GM19463 (cell line): ENCODE measurements around the gene ATG13.

Experiments
- ATAC-seq: cut with Tn5 transposase; IDR thresholded peaks from one replicate; pipeline ENCODE4 v1.9.1; 2021; ENCODE audit warnings: mild to moderate bottlenecking, moderate library complexity; ENCODE audit not compliant: unreplicated experiment

ATG13 gene

GRCh38 chr11:46604796-46605195, 12.6 kb upstream of the ATG13 start:
- no peak for ATAC-seq

- no peak for ATAC-seq
Measured at GRCh38 chr11:46607516-46607915, 9.8 kb upstream of the ATG13 start.

GRCh38 chr11:46609386-46609785, 8.0 kb upstream of the ATG13 start:
- ATAC-seq = no peak

- no peak for ATAC-seq
Measured at GRCh38 chr11:46611526-46612304, 5.6 kb upstream of the ATG13 start.

- ATAC-seq = no peak
Measured at GRCh38 chr11:46612326-46612725, 5.0 kb upstream of the ATG13 start.

GRCh38 chr11:46615756-46616155, 1.6 kb upstream of the ATG13 start:
- ATAC-seq = no peak

GRCh38 chr11:46616551-46617133, 711 bp upstream of the ATG13 start:
- no peak for ATAC-seq

- ATAC-seq = no peak
Measured at GRCh38 chr11:46617972-46618314, 590 bp downstream of the ATG13 start.

- no peak for ATAC-seq
Measured at GRCh38 chr11:46618837-46619236, 1.5 kb downstream of the ATG13 start.

- ATAC-seq = no peak
Measured at GRCh38 chr11:46625406-46625805, 8.1 kb downstream of the ATG13 start.

- no peak for ATAC-seq
Measured at GRCh38 chr11:46628961-46629360, 11.6 kb downstream of the ATG13 start.

- ATAC-seq = no peak
Measured at GRCh38 chr11:46630237-46630636, 12.9 kb downstream of the ATG13 start.

GRCh38 chr11:46631676-46632075, 14.3 kb downstream of the ATG13 start:
- ATAC-seq = no peak

- no peak for ATAC-seq
Measured at GRCh38 chr11:46632502-46632901, 15.1 kb downstream of the ATG13 start.

GRCh38 chr11:46633291-46634217, 16.2 kb downstream of the ATG13 start:
- ATAC-seq = no peak

- no peak for ATAC-seq
Measured at GRCh38 chr11:46635557-46636139, 18.3 kb downstream of the ATG13 start.

GRCh38 chr11:46637546-46637945, 20.2 kb downstream of the ATG13 start:
- no peak for ATAC-seq

GRCh38 chr11:46639197-46639839, 22.0 kb downstream of the ATG13 start:
- no peak for ATAC-seq

GRCh38 chr11:46640036-46640788, 22.9 kb downstream of the ATG13 start:
- no peak for ATAC-seq

- ATAC-seq = no peak
Measured at GRCh38 chr11:46641639-46642038, 24.3 kb downstream of the ATG13 start.
